Tongue (tissue), 2 donors: Measurements from ENCODE around the gene SLC25A25. TPM values are rescaled to one million over a fixed set of nuclear protein-coding genes. Genes with fewer than 3 reads are reported as not detected.
"Not testable (repeated sequence)": the region's sequence is repeated elsewhere in the genome, so short reads cannot be mapped to it uniquely, and the experiment has no call there.

ENCODE experiments used
- DNase-seq: peaks from one replicate; pipeline ENCODE4 v3.0.0-alpha.2; 2015
- total RNA-seq: library from RNA; depleted of rRNA; stranded (reverse); fragments of >200 nt; gene quantifications from one replicate; pipeline ENCODE4 v1.2.3, GENCODE V29; 2014

Gene SLC25A25
- total RNA-seq, 1 donor from 2014 or later, result 39.2 TPM

DNA sequence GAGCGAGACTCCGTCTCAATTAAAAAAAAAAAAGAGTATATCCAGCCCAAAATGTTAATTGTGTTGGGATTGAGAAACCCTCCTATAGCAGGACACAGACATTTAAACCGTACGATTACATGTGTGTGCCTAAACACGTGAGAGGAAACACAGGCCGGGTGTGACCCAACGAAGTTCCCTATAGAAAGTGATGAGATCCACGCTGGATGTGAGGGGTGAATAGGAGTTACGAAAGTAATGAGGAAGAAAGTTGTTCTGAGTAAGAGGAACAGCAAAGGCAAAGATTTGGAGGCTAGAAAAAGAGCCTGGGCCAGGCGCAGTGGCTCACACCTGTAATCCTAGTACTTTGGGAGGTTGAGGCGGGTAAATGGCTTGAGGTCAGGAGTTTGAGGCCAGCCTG is 14.5 kb upstream of the SLC25A25 start:
- DNase-seq, result no peak

DNA sequence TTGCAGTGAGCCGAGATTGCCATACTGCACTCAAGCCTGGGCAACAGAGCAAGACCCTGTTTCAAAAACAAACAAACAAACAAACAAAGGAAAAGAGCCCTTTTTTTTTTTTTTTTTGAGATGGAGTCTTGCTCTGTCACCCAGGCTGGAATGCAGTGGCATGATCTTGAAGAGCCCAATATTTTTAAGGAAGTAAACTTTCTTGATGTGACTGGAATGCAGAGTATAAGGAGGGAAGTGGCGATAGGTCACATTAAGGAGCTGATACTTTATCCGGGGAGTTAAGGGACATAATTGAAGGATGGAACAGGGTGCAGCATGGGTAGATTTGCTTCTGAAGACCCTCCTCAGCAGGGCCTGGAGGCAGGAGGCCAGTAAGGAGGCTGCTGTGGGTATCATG is 13.9 kb upstream of the SLC25A25 start:
- no peak for DNase-seq

DNA sequence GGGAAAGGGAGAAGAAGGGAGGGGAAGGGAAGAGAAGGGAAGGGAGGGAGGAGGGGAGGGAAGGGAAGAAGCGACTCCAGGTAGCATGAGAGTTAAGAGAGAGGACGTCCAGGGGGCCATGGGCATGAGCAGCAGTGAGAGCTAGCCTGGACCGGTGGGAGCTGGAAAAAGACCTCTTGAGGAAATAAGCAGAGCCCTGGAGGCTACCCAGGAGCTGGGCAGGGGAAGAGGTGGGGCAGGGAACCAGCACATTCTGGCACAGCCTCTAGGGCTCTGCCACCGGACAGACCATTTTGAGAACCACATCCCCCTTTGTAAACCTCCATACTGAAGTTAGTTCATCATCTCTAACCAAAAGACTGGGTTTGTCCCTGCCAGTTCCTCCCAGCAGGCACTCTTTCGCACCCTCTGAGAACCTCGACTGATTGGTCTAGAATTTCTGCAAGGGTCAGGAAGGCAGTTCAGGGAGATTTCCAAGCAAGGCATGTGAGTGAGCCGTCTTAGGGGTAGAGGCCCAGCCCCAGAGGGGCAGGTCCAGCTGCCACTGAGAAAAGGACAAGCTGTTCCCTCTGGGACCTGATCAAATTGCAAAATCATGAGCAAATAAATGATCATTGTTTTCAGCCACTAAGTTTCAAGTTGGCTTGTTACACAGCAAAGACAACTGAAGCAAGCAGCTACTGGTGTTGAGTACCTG is 12.5 kb upstream of the SLC25A25 start:
- DNase-seq, result no peak

DNA sequence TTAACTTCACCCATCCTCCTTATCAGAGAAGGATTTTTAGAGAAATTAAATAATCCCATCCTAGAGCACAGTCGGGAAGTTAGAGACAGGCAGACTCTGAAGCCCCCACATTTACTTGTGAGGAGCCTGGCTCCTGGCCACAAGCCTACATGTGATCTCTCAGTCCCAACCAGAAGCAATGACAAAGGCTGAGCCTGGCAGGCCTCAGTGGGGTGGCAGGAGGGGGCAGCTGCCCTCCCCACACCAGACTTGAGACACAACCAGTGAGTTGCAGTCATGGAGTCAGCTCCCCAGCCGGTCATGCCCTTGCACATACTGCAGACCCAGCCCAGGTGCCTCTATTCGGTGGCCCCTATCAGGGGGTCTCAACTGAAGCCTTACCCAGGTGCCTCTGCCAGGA is 11.9 kb upstream of the SLC25A25 start:
- DNase-seq, result no peak

DNA sequence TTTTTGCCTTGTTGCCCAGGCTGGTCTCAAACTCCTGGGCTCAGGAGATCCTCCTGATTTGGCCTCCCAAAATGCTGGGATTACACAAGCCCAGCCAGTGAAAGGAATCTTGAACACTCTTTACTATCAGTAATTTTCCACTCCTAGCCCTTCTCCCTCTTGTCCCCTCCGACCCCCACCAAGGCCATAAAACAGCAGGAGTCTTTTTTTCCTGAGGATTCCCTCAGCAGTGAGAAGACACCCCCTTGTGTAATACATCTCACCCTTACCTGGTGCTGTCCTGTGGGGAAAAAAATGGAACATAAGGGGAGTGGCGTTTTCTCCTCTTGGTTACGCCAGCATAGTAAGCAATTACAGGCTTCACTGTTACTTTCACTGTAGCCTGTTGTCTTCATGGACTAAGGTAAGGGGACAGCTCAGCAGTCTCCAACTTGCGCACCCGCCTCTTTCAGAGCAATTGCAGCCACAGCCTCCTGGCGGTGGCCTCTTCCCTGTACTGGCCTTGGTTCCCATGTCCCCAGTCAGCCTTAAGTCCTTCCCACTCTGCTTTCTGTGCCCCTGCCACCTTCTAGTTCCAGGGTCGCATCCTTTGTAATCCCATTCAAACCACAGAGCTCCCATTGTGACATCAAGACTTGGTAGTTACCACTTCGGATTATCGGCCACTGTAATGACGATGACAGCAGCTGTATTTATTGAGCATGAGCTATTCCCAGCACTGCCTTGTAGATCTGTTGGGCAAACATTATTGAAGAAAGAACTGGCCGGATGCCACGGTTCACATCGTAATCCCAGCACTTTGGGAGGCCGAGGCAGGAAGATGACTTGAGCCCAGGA is 10.9 kb upstream of the SLC25A25 start:
- DNase-seq, result no peak

DNA sequence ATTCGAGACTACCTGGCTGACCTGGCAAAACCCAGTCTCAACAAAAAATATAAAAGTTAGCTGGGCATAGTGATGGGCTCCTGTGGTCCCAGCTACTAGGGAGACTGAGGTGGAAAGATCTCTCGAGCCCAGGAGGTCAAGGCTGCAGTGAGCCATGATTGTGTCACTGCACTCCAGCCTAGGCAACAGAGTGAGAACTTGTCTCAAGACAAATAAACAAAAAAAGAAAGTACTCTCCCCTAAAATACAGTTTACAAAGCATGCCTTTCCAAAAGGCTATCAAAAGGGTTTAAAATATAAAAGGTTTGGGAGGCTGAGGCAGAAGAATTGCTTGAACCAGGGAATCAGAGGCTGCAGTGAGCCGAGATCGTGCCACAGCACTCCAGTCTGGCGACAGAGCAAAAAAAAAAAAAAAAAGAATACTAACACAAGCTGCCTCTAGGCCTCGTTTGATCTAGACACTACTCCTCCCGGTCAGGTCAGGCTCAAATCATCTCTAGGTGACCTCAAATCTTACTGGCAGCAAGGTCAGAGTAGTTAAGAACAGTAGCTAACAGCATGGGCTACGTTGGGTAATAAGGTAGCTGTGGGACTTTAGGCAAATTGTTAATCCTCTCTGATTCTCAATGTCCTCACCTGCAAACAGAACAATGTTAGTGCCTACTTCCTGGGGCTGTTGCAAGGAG is 10.2 kb upstream of the SLC25A25 start:
- no peak for DNase-seq

DNA sequence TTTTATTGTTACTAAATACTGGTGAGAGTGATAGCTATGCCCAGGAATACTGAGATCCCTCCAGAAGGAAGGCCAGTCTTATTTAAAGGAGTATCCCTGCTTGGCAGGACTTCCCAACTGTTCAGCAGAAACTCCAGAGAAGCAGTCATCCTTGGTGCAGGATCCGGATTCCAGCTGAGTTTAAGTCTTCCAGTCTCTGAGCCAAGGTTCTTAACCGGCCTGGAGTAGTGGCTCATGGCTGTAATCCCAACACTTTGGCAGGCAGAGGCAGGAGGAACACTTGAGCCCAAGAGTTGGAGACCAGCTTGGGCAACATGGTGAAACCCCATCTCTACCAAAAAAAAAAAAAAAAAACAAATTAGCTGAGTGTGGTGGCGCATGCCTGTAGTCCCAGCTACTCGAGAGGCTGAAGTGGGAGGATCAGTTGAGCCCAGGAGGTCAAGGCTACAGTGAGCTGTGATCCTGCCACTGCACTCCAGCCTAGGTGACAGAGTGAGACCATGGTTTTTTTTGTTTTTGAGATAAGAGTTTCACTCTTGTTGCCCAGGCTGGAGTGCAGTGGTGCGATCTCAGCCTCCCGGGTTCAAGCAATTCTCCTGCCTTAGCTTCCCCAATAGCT is 8.6 kb upstream of the SLC25A25 start:
- DNase-seq, result no peak

DNA sequence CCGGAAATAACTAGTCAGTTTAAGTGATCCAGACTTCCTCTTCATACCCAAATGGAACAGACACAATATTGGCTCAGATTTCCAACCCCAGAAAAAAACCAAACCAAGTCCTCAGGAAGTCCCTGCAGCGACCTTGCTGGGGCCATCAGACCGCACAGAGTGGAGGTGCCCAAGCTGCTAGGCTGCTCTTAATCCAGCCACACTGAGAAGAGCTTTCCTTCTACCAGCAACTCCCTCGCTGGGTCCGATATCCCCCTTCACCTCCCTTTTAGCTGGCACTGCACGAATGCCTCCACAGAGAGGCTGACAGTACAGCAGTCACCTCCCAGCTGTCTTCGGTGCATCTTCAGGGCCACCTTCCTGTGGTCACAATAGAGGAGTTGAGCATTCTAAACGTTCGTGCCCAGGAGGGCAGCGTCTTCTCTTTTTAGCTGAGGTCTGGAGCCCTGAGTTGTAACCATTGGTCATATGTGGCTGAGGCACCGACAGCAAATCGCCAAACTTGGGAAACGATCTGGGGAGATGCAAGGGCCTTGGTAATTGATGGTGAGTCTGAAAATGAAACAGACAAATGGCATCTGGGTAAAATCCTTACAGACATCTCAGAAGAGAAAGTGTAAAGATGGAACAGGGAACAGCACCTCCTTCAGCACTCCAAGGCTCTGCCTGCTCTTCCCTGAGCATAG is 6.6 kb upstream of the SLC25A25 start:
- DNase-seq, result no peak

DNA sequence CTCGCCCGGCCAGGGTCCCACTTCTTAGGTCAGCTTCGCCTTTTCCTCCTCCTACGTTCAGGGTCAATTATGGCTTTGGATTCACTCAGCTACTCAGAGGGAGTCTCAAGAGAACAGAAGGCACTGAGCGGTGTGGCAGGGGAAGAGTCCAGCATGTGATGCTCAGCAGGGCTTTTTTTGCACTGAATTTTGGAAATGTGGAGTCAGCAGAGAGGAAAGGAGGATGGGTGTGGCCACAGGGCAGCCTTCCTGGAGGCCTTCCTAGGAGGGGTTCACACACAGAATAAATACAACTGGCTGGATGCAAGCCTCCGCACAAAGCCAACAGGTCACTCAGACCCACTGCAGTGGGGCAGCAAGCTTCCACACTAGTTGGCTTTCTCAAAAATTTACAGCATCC is 5.8 kb upstream of the SLC25A25 start:
- no peak for DNase-seq

DNA sequence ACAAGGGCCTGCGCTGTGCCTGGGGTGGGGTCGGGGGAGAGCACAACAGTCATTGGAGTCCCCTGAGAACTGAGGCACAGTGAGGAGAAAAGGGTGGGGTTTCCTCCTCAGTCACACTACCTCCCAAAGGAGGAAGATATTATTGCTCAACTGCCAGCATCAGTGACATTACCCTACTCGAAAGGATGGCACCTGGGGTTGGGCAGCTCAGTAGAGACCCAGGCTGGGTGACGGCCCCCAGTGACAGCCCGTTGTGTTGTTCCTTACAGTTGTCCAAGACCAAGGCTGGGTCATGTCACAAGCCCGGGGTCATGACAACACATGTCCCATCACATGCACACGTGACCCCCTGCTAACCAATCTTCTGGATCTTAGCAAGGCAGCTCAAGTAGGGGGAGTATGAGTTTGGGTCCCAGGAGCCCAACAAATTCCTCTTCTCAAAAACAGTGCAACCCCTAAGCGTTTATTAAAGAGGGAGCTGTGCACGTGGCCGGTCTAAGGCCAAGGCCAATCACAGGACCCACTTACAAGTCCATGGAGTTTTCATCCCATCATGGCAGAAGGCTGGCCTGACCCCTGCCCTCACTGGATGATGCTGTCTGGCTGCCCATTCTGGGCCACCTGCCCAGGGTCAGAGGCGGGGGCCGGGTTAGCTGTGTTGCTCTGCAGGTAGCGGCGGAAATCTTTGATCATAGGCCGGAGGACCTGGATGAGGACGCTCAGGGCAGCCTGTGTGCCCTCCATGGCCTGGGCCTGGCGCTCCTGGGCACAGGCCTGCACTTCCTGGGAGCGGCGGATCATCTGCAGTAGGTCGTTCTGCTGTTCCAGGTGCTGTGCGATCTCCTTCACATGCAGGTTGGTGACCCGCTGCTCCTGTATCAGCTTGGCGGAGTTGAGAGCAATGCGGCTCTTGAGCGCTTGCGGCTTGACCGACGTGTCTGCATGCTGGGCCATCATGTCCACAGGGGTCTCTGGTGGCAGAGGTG is 4.9 kb upstream of the SLC25A25 start:
- DNase-seq, result no peak

DNA sequence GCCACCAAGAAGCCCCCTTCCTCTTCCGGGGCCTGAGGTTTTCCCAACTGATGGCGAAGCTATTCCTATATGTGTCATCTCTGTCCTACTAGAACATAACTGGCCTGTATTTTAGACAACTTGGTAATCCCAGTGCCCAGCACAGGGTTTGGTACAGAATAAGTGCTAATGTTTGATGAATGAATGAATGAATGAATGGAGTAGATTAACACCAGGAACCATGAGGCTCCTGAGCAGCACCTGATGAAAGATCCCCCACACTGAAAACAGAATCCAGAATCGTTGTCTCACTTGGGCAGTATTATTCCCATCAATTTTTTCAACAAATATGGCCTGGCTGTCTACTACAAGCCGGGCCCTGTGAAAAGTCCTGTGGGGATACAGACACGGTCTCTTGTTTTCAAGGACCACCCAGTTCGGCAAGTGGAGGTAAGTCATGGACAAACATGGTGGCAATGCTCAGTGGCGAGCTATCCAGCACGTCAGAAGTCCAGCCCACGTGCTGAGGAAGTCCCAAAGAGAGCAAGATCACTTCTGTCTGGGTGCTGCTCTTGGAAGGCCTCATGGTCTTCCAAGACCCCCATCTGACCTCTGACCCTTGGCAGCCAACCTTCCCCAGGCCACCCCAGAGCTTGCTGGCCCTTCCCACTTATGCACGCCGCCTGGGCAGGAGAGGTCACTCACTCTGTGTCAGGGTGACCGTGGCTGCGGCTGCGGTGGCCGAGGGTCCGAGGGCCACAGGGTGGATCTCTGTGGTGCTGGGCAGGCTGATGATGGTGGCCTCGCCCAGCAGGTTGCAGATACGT is 1.9 kb upstream of the SLC25A25 start:
- no peak for DNase-seq

DNA sequence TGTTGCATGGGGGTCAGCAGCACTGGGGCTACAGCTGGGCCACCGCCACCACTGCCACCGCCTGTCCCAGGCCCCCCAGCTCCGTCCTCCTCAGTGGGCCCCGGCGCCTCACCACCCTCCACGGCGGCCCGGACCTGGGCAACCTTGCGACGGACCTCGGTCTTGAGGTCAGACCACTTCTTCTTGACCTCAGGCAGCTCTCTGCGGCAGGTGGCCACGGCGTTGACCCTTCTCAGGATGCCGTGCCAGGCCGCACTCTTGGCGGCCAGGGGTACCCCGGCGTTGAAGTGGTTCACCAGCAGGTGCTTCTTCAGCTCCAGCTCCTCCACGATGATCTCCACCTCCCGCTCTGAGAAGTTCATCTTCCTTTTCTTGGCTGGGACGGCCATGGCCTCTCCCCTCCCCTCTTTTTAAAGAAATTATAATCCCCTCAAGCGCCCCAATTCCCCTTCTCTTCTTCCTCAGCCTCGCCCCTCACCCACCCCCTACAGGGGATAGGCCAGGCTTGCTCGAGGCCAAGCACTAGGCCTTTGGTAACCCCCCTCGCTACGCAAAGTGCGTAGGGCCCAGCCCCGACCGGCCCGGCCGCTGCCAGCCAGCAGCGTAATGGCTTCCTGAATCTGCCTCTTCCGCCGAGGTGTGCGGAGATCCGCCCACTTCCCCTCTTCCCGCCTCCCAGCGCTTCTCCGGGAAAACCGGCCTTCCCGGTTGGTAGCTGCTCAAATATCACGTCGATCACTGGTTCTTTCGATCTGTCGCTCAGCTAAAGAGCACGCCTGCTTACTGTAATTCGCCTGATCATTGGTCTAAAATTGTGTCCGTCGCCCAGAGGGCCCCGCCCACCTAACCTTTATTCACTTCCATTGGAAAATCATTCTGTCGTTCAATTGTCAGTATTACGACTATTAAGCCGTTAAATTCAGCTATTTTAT is 1.1 kb upstream of the SLC25A25 start, which contains the start of gene NAIF1:
NAIF1 (minus strand) TSS at position 608 of the 932 bp plus-strand sequence; CDS start at position 389, 219 bp downstream.
- peak; percentile 99 for DNase-seq

DNA sequence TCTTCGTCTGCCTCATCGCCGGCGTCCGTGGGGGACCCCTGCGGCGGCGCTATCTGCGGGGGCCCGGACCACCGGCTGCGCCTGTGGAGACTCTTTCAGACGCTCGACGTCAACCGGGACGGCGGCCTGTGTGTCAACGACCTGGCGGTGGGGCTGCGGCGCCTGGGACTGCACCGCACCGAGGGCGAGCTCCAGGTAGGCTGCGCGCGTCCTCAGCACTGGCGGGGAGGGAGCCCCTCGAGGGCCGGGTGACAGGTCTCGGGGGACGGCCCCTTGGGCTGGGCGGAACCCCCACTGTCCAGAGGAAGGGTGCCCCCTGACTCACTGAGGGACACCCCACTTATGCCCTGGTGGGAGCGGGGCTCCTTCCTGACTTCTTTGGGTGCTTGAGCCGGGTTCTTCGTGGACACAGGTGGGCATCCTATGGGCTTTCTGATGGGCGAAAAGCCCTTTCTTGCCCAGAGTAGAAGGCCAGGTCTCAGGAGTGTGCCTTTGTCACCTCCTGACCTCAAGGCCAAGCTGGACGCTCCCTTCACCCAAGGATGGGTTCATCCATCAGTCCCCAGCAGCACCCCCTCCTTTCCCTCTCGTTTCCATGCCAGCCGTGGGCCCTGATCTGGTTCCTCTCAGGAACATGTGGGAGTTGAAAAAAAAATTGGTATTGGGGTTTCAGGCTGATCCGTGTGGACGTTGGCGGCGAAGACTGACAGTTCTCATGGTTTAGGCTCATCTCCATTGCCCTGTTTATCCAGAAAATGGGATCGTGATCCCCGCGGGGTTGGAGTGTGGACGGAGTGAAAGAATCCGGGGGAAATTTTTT is 564 bp downstream of the SLC25A25 start:
- DNase-seq, result peak; percentile 29

DNA sequence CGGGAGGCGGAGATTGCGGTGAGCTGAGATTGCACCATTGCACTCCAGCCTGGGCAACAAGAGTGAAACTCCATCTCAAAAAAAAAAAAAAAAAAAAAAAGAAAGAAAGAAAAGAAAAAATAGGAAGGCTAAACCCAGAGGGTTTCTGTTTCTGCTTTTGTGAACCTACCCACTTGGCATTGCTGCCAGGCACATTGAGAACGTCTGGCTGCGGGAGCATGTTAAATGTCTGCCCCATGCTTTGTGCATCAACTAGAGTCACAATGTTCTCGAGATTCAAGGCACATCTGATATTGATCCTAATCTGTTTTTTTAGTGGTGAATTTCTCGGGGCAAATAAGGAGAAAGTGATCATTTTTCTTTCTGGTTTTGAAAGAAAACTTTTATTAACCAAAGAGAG is 2.8 kb downstream of the SLC25A25 start:
- no peak for DNase-seq

DNA sequence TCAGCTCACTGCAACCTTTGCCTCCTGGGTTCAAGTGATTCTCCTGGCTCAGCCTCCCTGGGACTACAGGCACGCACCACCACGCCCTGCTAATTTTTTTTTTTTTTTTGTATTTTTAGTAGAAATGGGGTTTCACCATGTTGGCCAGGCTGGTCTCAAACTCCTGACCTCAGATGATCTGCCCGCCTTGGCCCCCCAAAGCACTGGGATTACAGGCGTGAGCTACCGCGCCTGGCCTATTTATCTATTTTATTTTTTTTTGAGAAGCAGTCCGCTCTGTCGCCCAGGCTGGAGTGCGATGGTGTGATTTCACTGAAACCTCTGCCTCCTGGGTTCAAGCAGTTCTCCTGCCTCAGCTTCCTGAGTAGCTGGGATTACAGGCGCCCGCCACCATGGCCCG is 3.4 kb downstream of the SLC25A25 start:
- DNase-seq, result not testable (repeated sequence)

DNA sequence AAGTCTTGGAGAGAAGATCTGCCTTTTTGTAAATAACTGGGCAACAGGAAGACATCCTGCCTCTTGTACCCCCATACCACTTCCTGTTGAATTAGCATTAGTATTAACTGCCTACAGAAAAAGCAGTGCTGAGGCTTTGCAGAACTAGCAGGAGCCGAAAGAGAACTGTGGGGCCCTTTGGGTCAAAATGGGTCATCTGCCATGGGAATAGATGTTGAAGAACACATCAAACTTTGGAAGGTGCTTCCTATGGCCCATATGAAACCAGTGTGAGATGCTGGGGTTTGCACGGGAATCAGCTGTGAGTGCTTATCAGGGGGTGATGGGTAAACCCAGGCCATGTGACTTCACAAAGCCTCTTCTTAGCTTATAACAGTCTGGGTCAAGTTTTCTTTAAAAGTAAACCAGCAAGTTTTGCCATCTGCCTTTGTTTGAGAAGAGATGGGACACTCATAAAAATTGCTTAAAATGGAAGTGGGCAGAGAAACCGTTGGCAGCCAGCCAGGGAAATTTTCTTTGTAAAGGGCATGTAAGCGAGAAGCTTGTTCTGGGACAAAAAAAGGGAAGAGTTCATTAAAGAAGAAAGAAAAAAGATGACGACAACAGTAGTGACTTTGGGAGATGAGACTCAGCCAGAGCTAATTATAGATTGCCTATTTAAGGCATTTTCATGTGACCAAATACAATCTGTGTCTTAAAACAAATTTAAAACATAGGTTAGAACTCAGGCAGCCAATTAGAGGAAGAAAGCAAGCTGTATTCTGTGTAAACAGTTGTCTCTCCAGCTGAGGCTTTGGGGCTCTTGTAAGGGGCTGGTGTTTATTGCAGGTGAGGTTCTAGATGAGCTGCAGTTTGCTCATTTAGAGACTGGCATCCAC is 4.4 kb downstream of the SLC25A25 start:
- DNase-seq, result peak; percentile 91
